ENCODE measurements around the gene RELA. TPM values are rescaled to one million over a fixed set of nuclear protein-coding genes. Genes with fewer than 3 reads are reported as not detected.

RELA gene
- total RNA-seq, 1 experiment from 2014 or later, result 35.1 TPM

GRCh38 chr11:65650547-65651338, 12.0 kb downstream of the RELA start (continued):
- TF ChIP-seq ATF6 (CRISPR knock-in tag; IDR thresholded peaks at IDR 0.05), result no peak
- no peak for TF ChIP-seq TP53 (CRISPR knock-in tag; IDR thresholded peaks at IDR 0.05)
- TF ChIP-seq MLX (CRISPR knock-in tag; IDR thresholded peaks at IDR 0.05), result no peak
- no peak for TF ChIP-seq CREB1 (CRISPR knock-in tag; IDR thresholded peaks at IDR 0.05)
- no peak for TF ChIP-seq ZNF232 (CRISPR knock-in tag; IDR thresholded peaks at IDR 0.05)
- no peak for TF ChIP-seq ZNF532 (CRISPR knock-in tag; IDR thresholded peaks at IDR 0.05; ENCODE audit: borderline replicate concordance)
- no peak for TF ChIP-seq MYBL2 (CRISPR knock-in tag; IDR thresholded peaks at IDR 0.05)

GRCh38 chr11:65649656-65650546, 12.8 kb downstream of the RELA start:
- H3K36me3 Mint-ChIP-seq, result peaks cover 5% of the 10 kb centered on the region; the same call in 1 of the 2 replicates
- H3K27ac Mint-ChIP-seq, result no peak overlapping the region
- peaks cover 3% of the 10 kb centered on the region; the same call in 1 of the 2 replicates for H3K27me3 Mint-ChIP-seq (ENCODE audit: low read depth)
- H3K4me3 Mint-ChIP-seq, result no peak overlapping the region; the same call in 1 of the 2 replicates
- ATAC-seq (no peak), DNase-seq (ENCODE audit: low spot score) (no peak)
- POLR2A ChIA-PET, result interaction anchor here (1.0 to 1.4 kb wide), 2 partner anchors 11 kb away, joined by 3 to 4 read pairs; no protein-coding TSS in a partner anchor
- H3K4me1 Mint-ChIP-seq, result peaks cover 21% of the 10 kb centered on the region
- H3K9me3 Mint-ChIP-seq, result no peaks in the 10 kb centered on the region
- CTCF ChIA-PET, result interaction anchor here (0.6 to 5.0 kb wide), 5 partner anchors 12 to 43 kb away, joined by 3 to 23 read pairs (median 3); partner anchors contain the start of gene SIPA1
- TF ChIP-seq PRRX2 (CRISPR knock-in tag; IDR thresholded peaks at IDR 0.05), result no peak
- TF ChIP-seq AFF4 (CRISPR knock-in tag; IDR thresholded peaks at IDR 0.05; ENCODE audit: borderline replicate concordance), result no peak
- TF ChIP-seq ATF3 (CRISPR knock-in tag; conservative IDR thresholded peaks at IDR 0.05), result no peak
- no peak for TF ChIP-seq ATF1 (CRISPR knock-in tag; IDR thresholded peaks at IDR 0.05)
- no peak for TF ChIP-seq NFATC4 (CRISPR knock-in tag; IDR thresholded peaks at IDR 0.05)
- TF ChIP-seq CDX4 (CRISPR knock-in tag; IDR thresholded peaks at IDR 0.05; ENCODE audit: borderline replicate concordance), result no peak
- no peak for TF ChIP-seq ATF6 (CRISPR knock-in tag; IDR thresholded peaks at IDR 0.05)
- no peak for TF ChIP-seq NR3C1 (CRISPR knock-in tag; conservative IDR thresholded peaks at IDR 0.05; ENCODE audit: low read depth)
- TF ChIP-seq GABPB1 (CRISPR knock-in tag; IDR thresholded peaks at IDR 0.05), result no peak
- TF ChIP-seq ZNF416 (CRISPR knock-in tag; IDR thresholded peaks at IDR 0.05), result no peak
- no peak for TF ChIP-seq PREB (CRISPR knock-in tag; IDR thresholded peaks at IDR 0.05; ENCODE audit: borderline replicate concordance)

Data from WTC11 (cell line).